Nephron progenitor cell (in vitro differentiated cells): ENCODE data around the gene GRK6.

Experiments
- DNase-seq: peaks from one replicate; pipeline ENCODE4 v3.0.0; 2021
- H3K27ac Mint-ChIP-seq: 2 replicates; pipeline ENCODE4 v1.8.0; 2021; ENCODE audit warnings: mild to moderate bottlenecking, moderate library complexity, mixed read lengths
- H3K27me3 Mint-ChIP-seq: 2 replicates; pipeline ENCODE4 v1.8.0; 2021; ENCODE audit warnings: mild to moderate bottlenecking, low read depth, mixed read lengths; ENCODE audit not compliant: poor library complexity
- H3K36me3 Mint-ChIP-seq: 2 replicates; pipeline ENCODE4 v1.8.0; 2021; ENCODE audit warnings: low read depth, mixed read lengths
- H3K4me1 Mint-ChIP-seq: 2 replicates; pipeline ENCODE4 v1.8.0; 2021; ENCODE audit warnings: mixed read lengths
- H3K4me3 Mint-ChIP-seq: 2 replicates; pipeline ENCODE4 v1.8.0; 2021; ENCODE audit warnings: mild to moderate bottlenecking, moderate library complexity, mixed read lengths
- H3K9me3 Mint-ChIP-seq: 2 replicates; pipeline ENCODE4 v1.8.0; 2021; ENCODE audit warnings: mild to moderate bottlenecking, moderate library complexity, mixed read lengths
- TF ChIP-seq, protein P1 (sequence below): fragments of 200-600 bp; sonication (generic); IDR thresholded peaks from 2 replicates; pipeline ENCODE4 v1.5.0; 2021; ENCODE audit warnings: antibody characterized with exemption

GRK6 gene

DNA sequence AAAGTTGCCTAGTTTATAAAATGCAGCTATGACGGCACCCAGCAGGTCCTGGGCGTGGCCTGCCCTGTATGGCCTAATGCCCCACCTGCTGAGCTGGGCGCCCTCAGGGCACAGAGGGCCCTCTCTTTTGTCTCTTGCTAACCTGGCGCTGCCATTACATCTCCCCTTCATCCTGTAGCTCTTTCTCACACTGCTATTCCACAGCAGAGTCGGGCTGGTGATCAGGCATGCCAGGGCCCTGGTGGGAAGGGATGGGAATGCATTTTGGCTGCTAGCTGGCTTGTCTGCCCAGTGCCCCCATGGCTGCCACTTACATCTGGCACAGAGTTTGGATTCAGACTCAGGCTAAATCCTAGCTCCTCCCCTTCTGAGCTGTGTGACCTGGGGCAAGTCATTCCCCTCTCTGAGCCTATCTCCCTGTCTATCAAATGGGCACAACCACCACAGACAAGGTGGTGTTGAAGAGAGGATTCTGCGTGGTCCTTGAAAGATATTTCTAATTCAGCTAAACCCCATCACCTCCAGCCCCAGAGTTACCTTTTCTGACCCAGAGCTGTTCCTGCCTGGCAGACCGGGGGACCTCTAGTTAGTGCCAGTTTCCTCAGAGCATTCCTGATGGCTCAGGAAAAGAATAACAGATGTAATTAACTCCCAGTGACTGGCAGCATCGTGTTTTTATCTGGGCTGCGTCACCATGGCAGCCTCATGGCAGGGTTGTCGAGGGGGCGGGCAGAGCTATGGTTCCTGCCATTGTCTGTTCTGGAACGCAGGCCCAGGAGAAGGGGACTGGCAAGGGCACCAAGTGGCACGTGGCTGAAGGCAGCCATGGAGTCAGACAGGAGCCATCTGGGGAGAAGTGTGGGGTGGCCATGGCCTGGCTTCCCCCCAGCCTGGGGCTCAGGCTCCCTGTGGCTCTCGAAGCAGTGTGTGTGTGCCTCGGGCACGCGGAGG is 26.5 kb downstream of the GRK6 start:
- Mint-ChIP-seq H3K27ac (no peak overlapping the region), H3K27me3 (peaks cover 13% of the 10 kb centered on the region)
- TF ChIP-seq, protein P1, sequence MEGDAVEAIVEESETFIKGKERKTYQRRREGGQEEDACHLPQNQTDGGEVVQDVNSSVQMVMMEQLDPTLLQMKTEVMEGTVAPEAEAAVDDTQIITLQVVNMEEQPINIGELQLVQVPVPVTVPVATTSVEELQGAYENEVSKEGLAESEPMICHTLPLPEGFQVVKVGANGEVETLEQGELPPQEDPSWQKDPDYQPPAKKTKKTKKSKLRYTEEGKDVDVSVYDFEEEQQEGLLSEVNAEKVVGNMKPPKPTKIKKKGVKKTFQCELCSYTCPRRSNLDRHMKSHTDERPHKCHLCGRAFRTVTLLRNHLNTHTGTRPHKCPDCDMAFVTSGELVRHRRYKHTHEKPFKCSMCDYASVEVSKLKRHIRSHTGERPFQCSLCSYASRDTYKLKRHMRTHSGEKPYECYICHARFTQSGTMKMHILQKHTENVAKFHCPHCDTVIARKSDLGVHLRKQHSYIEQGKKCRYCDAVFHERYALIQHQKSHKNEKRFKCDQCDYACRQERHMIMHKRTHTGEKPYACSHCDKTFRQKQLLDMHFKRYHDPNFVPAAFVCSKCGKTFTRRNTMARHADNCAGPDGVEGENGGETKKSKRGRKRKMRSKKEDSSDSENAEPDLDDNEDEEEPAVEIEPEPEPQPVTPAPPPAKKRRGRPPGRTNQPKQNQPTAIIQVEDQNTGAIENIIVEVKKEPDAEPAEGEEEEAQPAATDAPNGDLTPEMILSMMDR: no peak

GRCh38 chr5:177453852-177454396 is 27.4 kb downstream of the GRK6 start:
- Mint-ChIP-seq H3K4me3 (peak overlapping the region; percentile 87), H3K36me3 (peaks cover 17% of the 10 kb centered on the region), H3K9me3 (no peaks in the 10 kb centered on the region), H3K27ac (no peak overlapping the region), H3K4me1 (peaks cover 37% of the 10 kb centered on the region), H3K27me3 (peaks cover 13% of the 10 kb centered on the region)
- DNase-seq: peak; percentile 57
- TF ChIP-seq, protein P1: no peak

More for the DNA sequence above, 26.5 kb downstream of the GRK6 start:
- peaks cover 47% of the 10 kb centered on the region for H3K4me1 Mint-ChIP-seq
- peaks cover 17% of the 10 kb centered on the region for H3K36me3 Mint-ChIP-seq
- no peak for DNase-seq
- no peaks in the 10 kb centered on the region for H3K9me3 Mint-ChIP-seq
- peak overlapping the region; percentile 87 for H3K4me3 Mint-ChIP-seq

GRCh38 chr5:177454397-177455035 is 28.0 kb downstream of the GRK6 start:
- DNase-seq: peak; percentile 98
- no peak overlapping the region for H3K27ac Mint-ChIP-seq
- peaks cover 18% of the 10 kb centered on the region for H3K36me3 Mint-ChIP-seq
- H3K9me3 Mint-ChIP-seq: no peaks in the 10 kb centered on the region
- TF ChIP-seq, protein P1: peak; percentile 79
- H3K4me1 Mint-ChIP-seq: peaks cover 33% of the 10 kb centered on the region
- peak overlapping the region; percentile 87 for H3K4me3 Mint-ChIP-seq
- peaks cover 13% of the 10 kb centered on the region for H3K27me3 Mint-ChIP-seq

GRCh38 chr5:177455036-177455660 is 28.7 kb downstream of the GRK6 start:
- TF ChIP-seq, protein P1: peak; percentile 44
- H3K27me3 Mint-ChIP-seq: peaks cover 13% of the 10 kb centered on the region
- H3K4me3 Mint-ChIP-seq: peak overlapping the region; percentile 74
- peaks cover 22% of the 10 kb centered on the region for H3K36me3 Mint-ChIP-seq
- peak; percentile 86 for DNase-seq
- H3K27ac Mint-ChIP-seq: peak overlapping the region; percentile 54
- H3K9me3 Mint-ChIP-seq: no peaks in the 10 kb centered on the region
- peaks cover 33% of the 10 kb centered on the region for H3K4me1 Mint-ChIP-seq

GRCh38 chr5:177455661-177456590 is 29.4 kb downstream of the GRK6 start:
- DNase-seq: peak; percentile 98
- TF ChIP-seq, protein P1: peak; percentile 97
- Mint-ChIP-seq H3K4me3 (peak overlapping the region; percentile 80), H3K4me1 (peaks cover 33% of the 10 kb centered on the region), H3K27me3 (peaks cover 10% of the 10 kb centered on the region), H3K36me3 (peaks cover 22% of the 10 kb centered on the region), H3K9me3 (no peaks in the 10 kb centered on the region), H3K27ac (peak overlapping the region; percentile 96)
